Heart right ventricle (tissue), 16 donors: ENCODE data around the gene RNF13. TPM values are rescaled to one million over a fixed set of nuclear protein-coding genes. Genes with fewer than 3 reads are reported as not detected.
A peak's percentile ranks its signal among the peaks of the same experiment; 100 is the strongest.

Source experiments
- ATAC-seq, 8 donors: fragments of 200-7000 bp; cut with Tn5 transposase; one replicate each; pipeline ENCODE4 v1.9.1; 2020; ENCODE audit warnings: mild to moderate bottlenecking in 8 of 8, moderate library complexity in 8 of 8, moderate number of reproducible peaks in 1 of 8
- DNase-seq, 2 donors: peaks; one replicate each; pipeline ENCODE4 v3.0.0-alpha.2; 2020
- H3K27ac ChIP-seq, 10 donors: fragments of 200-600 bp; sonication (generic) in 2 of 10; one replicate each; pipeline versions ENCODE4 v1.5.0 to v1.8.0; 2020 to 2022; ENCODE audit warnings: mild to moderate bottlenecking in 3 of 10
- H3K27me3 ChIP-seq, 7 donors: fragments of 200-600 bp; one replicate each; pipeline ENCODE4 v1.8.0; 2021 to 2022; ENCODE audit warnings: mild to moderate bottlenecking in 2 of 7
- H3K36me3 ChIP-seq, 9 donors: fragments of 200-600 bp; sonication (generic) in 1 of 9; one replicate each; pipeline versions ENCODE4 v1.5.0 to v1.8.0; 2020 to 2022; ENCODE audit warnings: mild to moderate bottlenecking in 2 of 9
- H3K4me1 ChIP-seq, 9 donors: fragments of 200-600 bp; sonication (generic) in 1 of 9; one replicate each; pipeline versions ENCODE4 v1.5.0 to v1.8.0; 2020 to 2022; ENCODE audit warnings: mild to moderate bottlenecking in 4 of 9
- H3K4me3 ChIP-seq, 10 donors: fragments of 200-600 bp; sonication (generic) in 2 of 10; one replicate each; pipeline versions ENCODE4 v1.5.0 to v1.8.0; 2020 to 2022; ENCODE audit warnings: mild to moderate bottlenecking in 7 of 10, moderate library complexity in 2 of 10
- H3K9me3 ChIP-seq, 11 donors: fragments of 200-600 bp in 10 of 11; sonication (generic) in 2 of 11; one replicate each; pipeline versions ENCODE4 v1.5.0 to v1.8.0; 2013 to 2022; ENCODE audit warnings: mild to moderate bottlenecking in 2 of 11, control low read depth in 1 of 11, moderate library complexity in 1 of 11
- CTCF ChIP-seq, 9 donors: fragments of 200-600 bp; sonication (generic) in 2 of 9; IDR thresholded peaks; one replicate each; pipeline versions ENCODE4 v1.5.0 to v1.8.0; 2021 to 2022; ENCODE audit warnings: antibody characterized with exemption in 9 of 9, mild to moderate bottlenecking in 5 of 9, moderate library complexity in 1 of 9
- WGBS, 2 donors: extraction: QIAGEN DNeasy Blood & Tissue Kit; methylation state at CpG; one replicate each; pipeline ENCODE4 v1.1.7; 2013; ENCODE audit warnings: inconsistent platforms in 1 of 2; 5-methylcytosine and 5-hydroxymethylcytosine counted together
- intact Hi-C, 10 donors: fragments of 100-400 bp; cut with DNase I; formaldehyde crosslinking; loops; one replicate each; pipeline versions ENCODE4 v1.11.1 to v1.14.2; 2022
- long read RNA-seq, 3 donors: library from polyadenylated mRNA; unstranded; transcript quantifications; one replicate each; pipeline ENCODE4 v2.0.0, GENCODE V29; 2020 to 2021
- polyA plus RNA-seq, 2 donors: library from polyadenylated mRNA; stranded (reverse); fragments of 200-250 nt; gene quantifications; one replicate each; pipeline ENCODE4 v1.2.3, GENCODE V29; 2013
- total RNA-seq, 10 donors: library from RNA; stranded (reverse); fragmentation: NEBNext Ultra II Directional in 3 of 10; extraction: Animal tissue kit (Norgen Biotek cat#: 25700) in 3 of 10; gene quantifications; one replicate each; pipeline versions ENCODE4 v1.2.1 to v1.2.4, GENCODE V29; 2021 to 2023
- donor health status: Arrhythmogenic right ventricular cardiomyopathy.
- donor health status: ischemic (EF 13 %, LVEDD 7.1; RV severe dilation, severe dysfunction).
- donor health status: healthy with polysubstance abuse.
- donor health status: DM: no; HTN: yes; CAD: no.
- donor health status: DM: no; HTN: no; CAD: no.
- donor health status: ischemic (EF 25% LVEDD 6.9; RV normal size, moderate dysfunction).
- donor health status: ischemic (EF 25% LVEDD 5.7; RV mildly dilated, moderate dysfunction).
- donor health status: healthy.
- donor health status: DM: yes; HTN: yes; CAD: no.
- donor health status: Ischemic cardiomyopathy.
- donor health status: ischemic (EF 35%, LVEDD 5.7; RV mildly dilated, moderate dysfunction).
- donor health status: nonischemic (EF 11% LVEDD 7.7; RV severe dilation, severe dysfunction).
- donor health status: DM: yes; HTN: yes; CAD: no.
- donor health status: PGD.
- donor health status: ischemic (EF 29% LVEDD 5.4; RV normal size, mild dysfunction).
- donor health status: nonischemic (EF 23%, LVEDD 6.1; RV moderate dilation, normal function).

RNF13 gene
- total RNA-seq = 10 to 100 TPM; 46.6 to 72.3 (median 55.5) TPM
- 10 to 100 TPM; 24.8 to 36.4 TPM for polyA plus RNA-seq
- long read RNA-seq, donor 1, transcript RNF13-203 (10 exons, 2,843 nt) = major isoform, 46 of 61 reads
- long read RNA-seq, donor 1, partial matches to known transcripts = 3 of 61 reads
- long read RNA-seq, donor 1, other reads (novel, unspliced or antisense) = 10 of 61 reads
- long read RNA-seq, donor 2, transcript RNF13-203 (10 exons, 2,843 nt) = major isoform, 33 of 46 reads
- long read RNA-seq, donor 2, partial matches to known transcripts = 4 of 46 reads
- long read RNA-seq, donor 2, other reads (novel, unspliced or antisense) = 4 of 46 reads
- long read RNA-seq, donor 3, transcript RNF13-203 (10 exons, 2,843 nt) = major isoform, 166 of 214 reads
- long read RNA-seq, donor 3, transcript RNF13-212 (10 exons, 1,027 nt) = minor isoform, 15 of 214 reads
- long read RNA-seq, donor 3, transcript RNF13-201 (11 exons, 2,866 nt) = minor isoform, 5 of 214 reads
- long read RNA-seq, donor 3, partial matches to known transcripts = 6 of 214 reads
- long read RNA-seq, donor 3, other reads (novel, unspliced or antisense) = 18 of 214 reads

- DNase-seq (peak; percentile 96 to 98), ATAC-seq (peak; percentile 96 to 98 (median 98))
- Histone ChIP-seq H3K27me3 (no peaks in the 10 kb centered on the region), H3K36me3 (no peaks in the 10 kb centered on the region), H3K27ac (peak within 1 kb of the TSS; percentile 94 to 99 (median 98)), H3K4me3 (peak within 1 kb of the TSS; percentile 60 to 84 (median 80)), H3K9me3 (no peaks in the 10 kb centered on the region), H3K4me1 (peaks cover 0 to 51% (median 42%) of the 10 kb centered on the region in 9 donors)
- intact Hi-C loops = loop anchor here in 3 of 10 donors (5.0 kb wide), 2 partner anchors 45 to 60 kb away; partner anchors contain the start of gene COMMD2 (in 2 of the 3)
- TF ChIP-seq CTCF (IDR thresholded peaks at IDR 0.05) = no peak
- WGBS, 2 donors = 0% methylated on average over 56 of the region's 56 CpGs
Observed at GRCh38 chr3:149812606-149813366, at the start of gene RNF13. RNF13 (plus strand) TSS chr3:149813215; CDS start chr3:149846027, 32,812 bp downstream.

GRCh38 chr3:149763565-149764195 is 49.3 kb upstream of the RNF13 start:
- no peak overlapping the region for H3K4me3 ChIP-seq
- intact Hi-C loops = no loop called here
- no peak for ATAC-seq
- no peaks in the 10 kb centered on the region for H3K9me3 ChIP-seq
- no peak for DNase-seq
- TF ChIP-seq CTCF (IDR thresholded peaks at IDR 0.05) = no peak
- WGBS, 2 donors = 74 to 77% methylated on average over 3 of the region's 3 CpGs
- H3K4me1 ChIP-seq = no peaks in the 10 kb centered on the region
- H3K36me3 ChIP-seq = no peaks in the 10 kb centered on the region
- H3K27ac ChIP-seq = no peak overlapping the region
- peaks cover 0 to 47% (median 15%) of the 10 kb centered on the region in 7 donors for H3K27me3 ChIP-seq

GRCh38 chr3:149764302-149764701 is 48.7 kb upstream of the RNF13 start:
- Histone ChIP-seq H3K4me3 (no peak overlapping the region), H3K9me3 (no peaks in the 10 kb centered on the region), H3K4me1 (no peaks in the 10 kb centered on the region), H3K27ac (no peak overlapping the region), H3K36me3 (no peaks in the 10 kb centered on the region), H3K27me3 (peaks cover 0 to 47% (median 15%) of the 10 kb centered on the region in 7 donors)
- no peak for ATAC-seq
- no peak for TF ChIP-seq CTCF (IDR thresholded peaks at IDR 0.05)
- intact Hi-C loops = no loop called here
- WGBS, 2 donors = 52 to 65% methylated on average over 1 of the region's 1 CpG
- no peak for DNase-seq
